CD4-positive, alpha-beta T cell treated with Interleukin-4 for 4 hours (primary cell): ENCODE data around the gene FLT1.
A peak's percentile ranks its signal among the peaks of the same experiment; 100 is the strongest.

Experiments used
- DNase-seq: peaks from one replicate; pipeline ENCODE4 v3.0.0-alpha.2; 2020

Gene FLT1

GRCh38 chr13:28380319-28380718 is 114.6 kb downstream of the FLT1 start:
- DNase-seq, result no peak

DNA sequence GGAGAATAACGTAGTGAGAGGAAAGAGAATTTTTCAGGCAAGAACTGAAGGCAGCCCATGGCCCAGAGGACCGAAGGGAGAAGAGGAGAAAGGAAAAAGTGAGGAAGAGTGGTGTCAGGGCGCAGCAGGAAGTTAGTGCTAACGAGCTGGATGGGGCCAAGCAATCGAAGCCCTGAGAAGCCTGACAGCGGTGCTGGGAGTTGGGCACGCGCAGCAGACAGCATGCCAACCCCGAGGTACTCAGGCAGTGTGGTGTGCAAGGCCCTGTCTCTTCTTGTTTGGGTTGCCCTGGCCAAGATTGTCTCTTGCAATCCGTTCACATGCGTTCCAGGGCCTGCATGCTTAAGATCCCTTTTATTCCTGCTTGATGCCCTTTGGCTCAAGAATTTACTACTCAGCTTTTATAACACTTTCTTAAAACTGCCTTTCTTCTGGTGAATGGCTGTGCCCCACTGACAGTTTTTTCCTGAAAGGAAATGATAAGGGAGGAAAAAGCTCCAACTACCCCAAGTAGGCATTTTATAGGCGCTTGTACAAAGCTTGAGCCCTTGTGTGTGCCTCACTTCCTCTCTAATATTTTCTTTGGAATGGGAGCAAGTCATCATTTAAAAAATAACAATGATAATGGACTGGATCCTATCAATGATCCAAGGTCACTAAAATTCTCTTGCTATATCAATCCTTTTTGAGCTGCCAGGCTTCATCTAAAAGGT is 115.4 kb downstream of the FLT1 start:
- DNase-seq, result no peak

DNA sequence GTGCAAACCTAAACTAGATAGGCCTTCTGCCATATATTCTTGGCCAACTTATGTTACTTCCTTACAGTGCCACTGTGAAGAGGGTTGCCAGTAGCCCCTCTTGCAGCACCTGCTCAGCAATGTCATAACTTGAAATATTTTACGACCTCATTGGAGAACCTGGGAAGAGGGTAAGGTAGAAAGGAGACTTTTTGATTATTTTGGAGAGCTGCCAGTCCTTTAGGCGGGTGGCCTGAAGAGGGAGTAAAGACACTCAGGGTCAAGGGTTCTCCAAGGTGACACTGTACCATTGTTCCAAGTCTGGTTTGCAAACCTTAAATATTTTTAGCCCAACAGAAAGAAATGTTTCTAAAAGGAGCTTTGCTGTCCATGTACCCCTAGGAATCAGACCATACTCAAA is 118.3 kb downstream of the FLT1 start:
- DNase-seq, result no peak

GRCh38 chr13:28375250-28375930 is 119.5 kb downstream of the FLT1 start:
- DNase-seq, result no peak

DNA sequence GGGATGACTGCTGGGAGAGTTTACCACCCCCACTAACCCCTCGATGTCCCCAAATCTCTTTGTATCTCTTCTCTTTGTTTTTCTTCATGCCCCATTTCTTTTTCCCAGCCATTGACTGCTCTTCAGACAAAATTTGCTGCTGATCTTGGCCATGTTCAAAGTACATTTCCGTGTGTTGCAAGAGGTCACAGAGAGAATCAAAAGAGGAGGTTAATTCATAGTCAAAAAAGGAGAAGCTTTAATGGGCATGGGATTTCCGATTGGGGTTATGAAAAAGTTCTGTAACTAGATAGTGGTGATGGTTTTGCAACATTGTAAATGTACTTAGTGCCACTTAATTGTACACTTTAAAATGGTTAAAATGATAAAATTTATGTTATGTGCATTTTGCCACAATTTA is 121.1 kb downstream of the FLT1 start:
- DNase-seq, result no peak

- no peak for DNase-seq
Measured at GRCh38 chr13:28370448-28370847, 124.5 kb downstream of the FLT1 start.

- no peak for DNase-seq
Measured at GRCh38 chr13:28358708-28359107, 136.2 kb downstream of the FLT1 start.

- DNase-seq, result peak; percentile 9
Measured at GRCh38 chr13:28357911-28358433, 137.0 kb downstream of the FLT1 start.

GRCh38 chr13:28357247-28357825 is 137.6 kb downstream of the FLT1 start:
- no peak for DNase-seq

GRCh38 chr13:28356561-28357021 is 138.3 kb downstream of the FLT1 start:
- no peak for DNase-seq

- no peak for DNase-seq
Measured at GRCh38 chr13:28355822-28356371, 139.0 kb downstream of the FLT1 start.

DNA sequence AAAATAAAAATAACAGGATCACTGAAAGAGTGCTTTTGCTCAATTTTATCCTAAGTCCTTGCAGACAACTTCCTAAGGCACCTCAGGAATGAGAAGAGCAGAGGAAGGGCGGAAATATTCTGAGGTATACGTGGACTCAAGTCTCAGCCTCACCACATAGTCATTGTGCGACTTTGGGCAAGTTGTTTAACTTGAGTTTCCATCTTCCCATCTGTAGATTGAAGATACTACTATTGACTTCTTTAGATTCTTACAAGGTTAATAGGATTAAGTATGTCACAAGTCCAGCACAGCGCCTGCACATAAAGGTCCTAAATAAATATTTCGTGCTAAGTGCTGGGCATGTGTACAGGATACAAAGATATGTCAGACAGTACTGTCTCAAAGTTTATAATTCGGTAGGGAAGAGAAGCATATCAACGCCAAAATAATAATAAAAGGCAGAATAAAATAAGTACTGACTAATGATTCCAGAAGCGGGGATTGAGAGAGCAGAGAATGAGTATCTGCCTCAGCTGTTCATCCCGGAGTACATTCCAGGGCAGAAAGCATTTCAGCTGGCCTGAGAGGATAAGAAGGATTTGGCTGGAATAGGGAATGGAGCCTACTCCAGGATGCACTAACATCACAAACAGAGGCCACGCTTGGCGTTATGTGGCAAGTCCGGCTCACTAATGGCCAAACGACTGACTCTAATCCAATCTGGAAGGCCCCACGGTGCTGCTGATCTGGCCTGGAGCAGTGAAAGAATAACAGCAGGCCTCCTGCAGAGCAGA is 139.7 kb downstream of the FLT1 start:
- DNase-seq, result no peak

DNA sequence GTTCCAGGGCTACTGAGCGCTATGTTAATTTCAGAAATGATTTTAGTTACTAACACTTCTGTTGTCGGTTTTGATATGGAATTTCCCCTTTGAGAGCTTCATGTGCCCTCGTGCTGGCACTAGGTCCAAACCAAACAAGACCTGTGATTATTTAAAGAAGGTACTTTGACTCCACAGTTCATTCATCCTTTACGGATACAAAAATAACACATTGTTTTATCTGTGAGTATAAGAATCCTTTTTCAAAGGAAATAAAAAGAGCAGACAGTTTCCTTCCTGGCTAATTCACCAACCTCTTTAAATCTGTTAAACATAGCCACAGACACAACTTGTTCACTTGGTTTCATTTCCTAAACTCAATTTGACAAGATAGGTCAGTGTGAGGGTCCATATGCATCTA is 141.2 kb downstream of the FLT1 start:
- DNase-seq, result no peak

DNA sequence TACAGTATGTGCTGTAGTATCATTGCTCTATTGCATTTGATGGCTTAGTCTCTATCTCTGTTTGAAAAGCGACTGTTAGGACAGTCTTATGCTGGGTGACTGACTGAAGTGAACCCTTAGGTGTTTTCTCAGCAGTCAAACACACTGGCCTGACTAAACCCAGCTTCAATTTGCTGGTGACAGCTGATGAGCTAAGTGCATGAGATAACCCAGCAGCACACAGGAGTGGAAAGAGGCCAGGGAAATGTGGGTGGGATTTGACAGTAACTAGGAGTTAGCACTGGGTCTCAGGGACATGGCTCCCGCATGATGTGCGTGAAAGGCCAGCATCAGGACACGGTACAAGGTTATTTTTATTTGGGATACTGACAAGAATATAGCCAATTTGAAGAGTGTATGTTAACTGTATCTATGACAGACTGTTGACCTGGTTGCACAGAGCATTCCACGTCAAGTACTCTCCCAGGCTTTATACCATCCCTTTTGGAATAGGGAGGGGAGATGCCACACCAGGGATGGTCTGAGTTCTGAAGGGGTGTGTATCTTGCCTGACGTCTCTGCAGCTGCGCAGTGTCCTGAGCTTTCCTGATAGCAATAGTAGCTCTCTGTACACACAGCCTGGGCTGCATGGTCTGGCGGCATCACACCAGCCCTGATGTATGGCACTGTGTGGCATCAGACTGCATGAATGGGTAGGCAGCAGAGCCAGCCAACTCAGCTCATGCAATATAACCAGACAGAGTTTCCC is 144.8 kb downstream of the FLT1 start:
- no peak for DNase-seq

- no peak for DNase-seq
Measured at GRCh38 chr13:28349371-28349770, 145.6 kb downstream of the FLT1 start.

GRCh38 chr13:28347456-28348371 is 147.2 kb downstream of the FLT1 start:
- no peak for DNase-seq

DNA sequence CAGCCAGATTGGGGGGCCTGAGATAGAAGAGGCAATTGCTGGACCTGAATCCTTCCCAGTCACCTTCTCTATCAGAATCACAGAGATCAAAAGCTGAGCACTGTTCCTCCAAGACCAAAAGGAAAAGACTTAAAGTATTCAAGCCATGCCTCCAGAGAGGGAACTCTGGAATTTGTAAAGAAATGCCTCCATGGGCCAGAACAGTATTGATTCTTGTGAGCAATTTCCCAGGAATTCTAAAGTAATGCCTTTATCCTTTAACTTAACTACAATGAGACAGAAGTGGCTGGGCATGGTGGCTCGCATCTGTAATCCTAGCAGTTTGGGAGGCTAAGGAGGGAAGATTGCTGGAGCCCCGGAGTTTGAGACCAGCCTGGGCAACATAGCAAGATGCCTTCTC is 148.8 kb downstream of the FLT1 start:
- DNase-seq, result no peak

DNA sequence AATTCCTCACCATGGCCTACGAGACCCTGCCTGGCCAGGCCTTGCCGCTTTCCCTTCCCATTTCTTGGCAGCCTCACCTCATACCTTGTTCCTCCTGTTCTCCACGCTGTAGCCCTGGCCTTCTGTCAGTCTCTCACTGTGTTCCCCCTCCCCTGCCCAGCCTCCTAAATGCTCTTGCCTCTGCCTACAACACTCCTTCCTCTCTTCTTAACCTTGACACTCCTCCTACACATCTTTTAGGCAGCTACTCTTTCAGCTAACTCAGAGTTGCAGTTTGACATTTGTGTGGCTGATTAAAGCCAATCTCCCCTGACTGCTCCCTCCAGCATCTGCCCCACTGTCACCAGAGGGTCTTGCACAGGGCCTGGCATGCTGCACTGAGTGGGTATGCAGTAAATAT is 150.8 kb downstream of the FLT1 start:
- DNase-seq, result no peak

DNA sequence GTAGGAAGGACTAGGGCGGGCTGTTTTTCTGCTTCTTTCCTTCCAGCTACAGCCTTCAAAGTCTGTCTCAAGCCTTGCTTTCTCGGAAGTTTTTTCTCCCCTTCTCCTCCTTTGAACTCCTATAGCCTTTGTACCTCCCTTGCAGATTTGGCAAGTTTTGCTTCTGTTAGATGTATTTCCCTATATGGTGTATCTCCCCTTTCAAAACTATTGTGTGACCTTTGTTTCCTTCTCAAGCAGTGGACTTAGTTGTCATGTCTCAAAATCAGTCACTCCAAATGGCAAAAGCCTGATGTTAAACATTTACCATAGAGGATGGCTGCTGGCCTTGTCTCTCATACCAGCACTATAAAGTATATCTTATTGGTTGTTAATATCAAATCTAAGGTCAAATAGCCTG is 152.7 kb downstream of the FLT1 start:
- no peak for DNase-seq

- DNase-seq, result no peak
Measured at GRCh38 chr13:28340272-28340793, 154.6 kb downstream of the FLT1 start.

DNA sequence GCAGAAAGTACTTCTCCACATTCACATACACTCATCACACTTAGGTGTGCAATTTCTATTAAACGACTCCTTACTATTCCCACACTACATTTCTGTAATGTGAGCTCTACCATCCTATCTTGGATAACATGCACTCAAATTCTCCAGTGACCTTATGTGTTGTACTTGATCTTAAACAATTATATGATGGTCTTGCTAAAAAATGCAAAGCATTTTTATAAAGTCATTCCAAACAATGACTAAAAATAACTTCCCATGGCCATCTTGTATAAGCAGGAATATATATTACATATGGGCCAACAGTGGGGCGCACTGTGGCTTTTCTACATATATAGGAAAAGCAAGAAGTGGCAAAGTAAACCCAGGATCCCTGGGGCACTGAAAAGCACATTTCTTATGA is 155.5 kb downstream of the FLT1 start:
- no peak for DNase-seq
